HG02943 (cell line): Measurements from ENCODE around the gene SHB.
"Not testable (repeated sequence)": the region's sequence is repeated elsewhere in the genome, so short reads cannot be mapped to it uniquely, and the experiment has no call there.

ENCODE experiments used
- ATAC-seq: cut with Tn5 transposase; IDR thresholded peaks from one replicate; pipeline ENCODE4 v1.9.1; 2021; ENCODE audit warnings: mild to moderate bottlenecking, low read depth, moderate library complexity; ENCODE audit not compliant: unreplicated experiment

The SHB gene

DNA sequence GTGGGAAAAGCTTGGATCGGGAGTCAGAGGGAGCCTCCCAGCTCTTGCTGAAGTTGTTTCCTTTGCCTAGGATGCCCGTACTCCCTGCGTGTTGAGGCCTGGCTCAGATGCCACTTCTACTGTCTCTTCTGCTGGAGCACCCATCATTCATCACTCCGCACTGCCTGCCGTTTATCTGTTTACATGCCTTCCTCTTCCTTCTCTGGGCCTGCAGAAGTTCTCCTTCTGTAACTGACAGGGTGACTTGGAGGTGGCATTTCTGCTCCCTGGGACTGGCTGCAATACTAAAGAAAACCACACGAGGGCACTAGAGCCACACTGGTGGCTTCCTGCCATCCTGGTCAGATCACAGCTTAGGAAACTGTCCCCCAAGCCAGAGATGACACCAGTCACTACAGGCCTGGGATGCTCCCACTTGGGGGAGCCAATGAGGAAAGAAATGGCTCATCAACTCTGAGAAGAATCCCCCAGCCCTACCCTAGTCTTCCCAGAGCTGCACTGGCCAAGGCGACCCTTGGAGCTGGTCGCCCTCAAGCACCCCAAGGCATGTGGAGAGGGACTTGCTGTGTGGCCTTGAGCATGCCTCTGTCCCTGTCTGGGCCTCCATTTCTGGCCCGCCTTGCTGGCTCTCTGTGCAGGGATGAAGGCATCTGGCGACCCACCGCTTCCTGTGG, 155.4 kb downstream of the SHB start:
- ATAC-seq = peak; percentile 61

DNA sequence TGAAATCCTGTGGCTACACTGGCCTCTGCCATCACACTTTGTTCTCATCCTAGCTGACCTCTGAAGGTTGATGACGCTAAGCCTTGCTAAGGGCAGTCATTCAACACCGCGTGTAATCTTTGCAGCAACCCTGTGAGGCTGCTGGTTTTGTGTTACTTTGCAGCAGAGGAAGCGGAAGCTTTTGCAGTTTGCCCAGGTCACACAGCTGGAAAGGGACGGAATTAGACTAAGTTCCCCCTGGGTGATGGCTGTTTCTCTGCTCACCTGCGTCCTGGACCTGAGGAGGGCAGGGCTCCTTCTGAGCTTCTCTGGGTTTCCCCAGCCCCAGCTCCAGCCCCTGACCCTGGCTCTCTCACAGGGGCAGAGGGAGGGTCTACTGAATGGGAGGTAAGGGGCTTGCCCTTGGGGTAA, 157.8 kb downstream of the SHB start:
- ATAC-seq = no peak

DNA sequence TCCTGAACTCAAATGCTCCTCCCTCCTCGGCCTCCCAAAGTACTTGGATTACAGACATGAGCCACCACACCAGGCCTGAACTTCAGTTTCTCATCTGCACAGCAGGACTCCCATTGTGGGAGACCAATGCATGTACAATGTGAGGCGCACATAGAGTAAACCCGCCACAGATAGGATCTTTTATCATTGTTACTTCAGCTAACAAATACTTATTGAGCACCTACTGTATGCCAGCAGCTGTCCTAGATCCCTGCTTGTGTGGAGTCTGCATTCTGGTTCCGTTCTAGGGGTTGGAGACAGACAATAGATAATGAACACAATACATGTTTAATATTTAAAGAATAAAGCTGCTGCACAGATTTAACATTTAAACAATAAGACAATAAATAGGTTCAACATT, 158.8 kb downstream of the SHB start:
- ATAC-seq = no peak

DNA sequence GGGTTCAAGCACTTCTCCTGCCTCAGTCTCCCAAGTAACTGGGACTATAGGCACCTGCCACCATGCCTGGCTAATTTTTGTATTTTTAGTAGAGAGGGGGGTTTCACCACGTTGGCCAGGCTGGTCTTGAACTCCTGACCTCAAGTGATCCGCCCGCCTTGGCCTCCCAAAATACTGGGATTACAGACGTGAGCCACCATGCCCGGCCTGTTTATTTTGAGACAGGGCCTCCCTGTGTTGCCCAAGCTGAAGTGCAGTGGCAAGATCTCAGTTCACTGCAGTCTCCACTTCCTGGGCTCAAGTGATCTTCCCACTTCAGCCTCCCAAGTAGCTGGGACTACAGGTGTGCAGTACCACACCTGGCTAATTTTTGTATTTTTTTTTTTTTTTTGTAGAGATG, 159.2 kb downstream of the SHB start:
- not testable (repeated sequence) for ATAC-seq

DNA sequence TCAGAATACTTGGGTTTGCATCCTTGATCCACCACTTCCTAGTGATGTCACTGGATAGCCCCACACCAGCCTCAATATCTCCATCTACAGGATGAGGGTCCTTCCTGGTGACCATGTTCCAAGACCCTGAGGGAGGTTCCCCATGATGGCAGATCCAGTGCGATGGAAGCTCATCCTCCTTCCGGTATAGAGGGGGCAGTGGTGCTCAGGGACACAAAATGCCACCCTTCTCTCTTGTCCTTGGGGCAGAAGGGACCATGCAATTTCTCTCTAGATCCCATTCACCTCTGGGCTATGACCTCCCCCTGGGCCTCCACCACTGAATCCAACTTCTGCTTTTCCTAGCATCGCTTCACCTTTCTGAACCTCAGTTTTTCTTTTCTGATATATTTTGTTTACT, 159.7 kb downstream of the SHB start:
- no peak for ATAC-seq

DNA sequence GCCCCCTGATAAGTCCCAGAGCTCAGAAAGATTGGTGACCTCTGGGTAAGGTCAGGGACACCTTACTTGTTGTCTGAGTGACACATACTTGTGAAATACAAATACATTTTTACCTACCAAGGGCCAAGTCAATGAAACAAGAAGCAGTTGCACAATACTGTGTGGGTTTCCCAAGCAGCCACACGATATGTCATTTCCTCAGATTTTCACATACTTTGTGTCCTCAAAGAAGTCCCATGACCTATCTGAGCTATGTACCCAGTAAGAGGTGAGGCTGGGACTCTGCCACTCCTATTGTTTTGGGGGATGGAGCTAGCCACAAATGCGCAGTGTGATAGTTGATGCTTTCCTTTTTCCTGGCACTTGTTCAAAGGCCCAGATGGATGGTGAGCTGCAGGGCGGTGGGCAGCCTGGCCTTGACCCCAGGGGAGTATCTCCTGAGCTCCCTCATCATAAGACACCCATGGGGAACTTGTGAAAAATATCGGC, 160.3 kb downstream of the SHB start:
- ATAC-seq = no peak

DNA sequence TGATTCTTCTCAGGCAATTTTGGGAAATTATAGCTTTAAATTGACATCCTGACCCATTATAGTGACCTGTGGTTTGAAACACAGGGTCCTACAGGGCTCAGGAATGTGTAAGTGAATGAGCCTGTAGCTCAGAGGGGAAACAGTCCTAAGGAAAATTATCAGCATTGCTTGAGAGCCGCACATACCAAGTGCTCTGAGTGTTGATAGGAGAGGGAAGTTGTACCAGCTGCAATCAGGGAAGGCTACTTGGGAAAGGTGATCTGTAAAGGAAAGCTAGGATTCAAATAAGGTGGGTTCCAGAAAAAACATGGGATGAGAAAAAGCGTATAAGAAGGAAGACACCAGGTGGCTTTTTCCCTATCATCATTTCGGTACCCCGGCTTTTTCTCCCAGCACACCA, 160.7 kb downstream of the SHB start:
- no peak for ATAC-seq

DNA sequence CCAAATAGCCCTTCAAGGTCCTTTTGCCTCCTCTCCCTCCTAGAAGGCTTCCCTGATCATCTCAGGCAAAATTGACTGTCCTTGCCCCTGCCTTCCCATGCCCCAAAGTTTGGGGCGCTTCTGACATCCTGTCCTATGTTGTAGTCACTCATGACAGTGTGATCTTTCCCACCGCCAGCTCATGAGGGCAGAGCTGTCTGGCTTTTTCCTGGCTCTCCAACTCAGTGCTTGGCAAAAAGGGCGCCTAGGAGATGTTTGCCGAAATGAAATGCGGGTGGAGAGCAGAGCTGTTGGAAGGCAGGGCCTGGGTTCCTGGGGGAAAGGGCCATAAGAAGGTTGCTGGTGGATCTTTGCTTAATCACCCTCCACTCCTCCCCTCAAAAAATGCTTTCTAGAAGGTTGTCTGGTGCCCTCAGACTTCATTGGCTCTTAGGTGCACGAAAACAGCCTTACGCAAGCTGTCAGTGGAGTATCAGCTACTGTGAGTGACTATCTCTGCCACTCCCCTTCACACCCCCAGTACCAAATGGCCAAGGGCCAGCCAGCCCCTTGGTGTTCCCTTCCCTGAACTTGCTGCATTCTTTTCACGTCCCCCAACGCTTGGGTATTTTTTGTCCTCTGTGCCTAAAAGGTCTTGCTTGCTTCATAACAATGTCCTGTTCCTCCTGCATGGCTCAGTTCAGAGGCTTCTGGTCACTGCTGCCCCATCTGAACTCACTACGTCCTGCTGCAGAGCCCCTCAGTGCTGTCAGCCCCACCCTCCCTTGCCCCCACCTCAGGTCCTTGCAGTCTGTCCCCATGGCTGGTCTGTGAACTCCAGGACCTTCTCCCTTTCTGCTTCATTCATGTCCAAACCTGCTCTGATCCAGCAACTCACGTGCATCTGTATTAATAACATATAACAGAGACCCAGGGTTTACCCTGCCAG, 162.5 kb downstream of the SHB start:
- no peak for ATAC-seq

DNA sequence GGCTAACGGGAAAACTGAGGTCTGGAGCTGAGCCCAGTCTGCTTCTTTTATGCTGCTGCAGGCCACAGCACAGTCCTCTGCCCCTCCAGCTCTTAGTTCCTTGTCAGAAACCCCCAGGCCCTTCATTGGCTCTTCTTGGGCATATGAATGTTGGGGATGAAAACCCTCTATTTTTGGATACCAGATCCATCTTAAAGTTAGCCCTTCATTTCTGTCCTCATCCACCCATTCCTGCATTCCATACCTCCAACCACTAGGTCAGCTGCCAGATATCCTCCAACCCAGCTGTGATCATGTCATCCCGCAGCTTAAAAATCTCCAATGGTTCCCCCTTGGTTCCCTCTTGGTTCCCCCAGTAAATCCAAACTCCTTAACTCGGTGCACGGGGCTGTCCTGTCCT, 163.3 kb downstream of the SHB start:
- no peak for ATAC-seq

DNA sequence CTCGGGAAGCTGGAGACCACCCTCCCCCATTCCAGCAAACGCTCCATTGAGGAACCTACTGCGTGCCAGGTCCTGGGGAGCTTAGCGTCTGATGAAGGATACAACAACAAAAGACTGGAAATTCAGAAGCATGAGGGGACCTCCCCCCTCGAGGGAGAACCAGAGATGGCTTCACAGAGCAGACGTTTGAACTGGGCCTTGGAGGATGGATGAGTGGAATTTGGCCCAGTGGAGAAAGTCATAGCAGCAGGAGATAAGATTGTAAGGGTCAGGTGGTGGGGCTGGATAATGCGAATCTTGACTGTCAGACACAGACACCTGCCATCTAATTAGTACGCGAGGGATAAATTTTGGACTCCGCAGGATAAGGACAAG, 163.9 kb downstream of the SHB start:
- ATAC-seq = no peak

DNA sequence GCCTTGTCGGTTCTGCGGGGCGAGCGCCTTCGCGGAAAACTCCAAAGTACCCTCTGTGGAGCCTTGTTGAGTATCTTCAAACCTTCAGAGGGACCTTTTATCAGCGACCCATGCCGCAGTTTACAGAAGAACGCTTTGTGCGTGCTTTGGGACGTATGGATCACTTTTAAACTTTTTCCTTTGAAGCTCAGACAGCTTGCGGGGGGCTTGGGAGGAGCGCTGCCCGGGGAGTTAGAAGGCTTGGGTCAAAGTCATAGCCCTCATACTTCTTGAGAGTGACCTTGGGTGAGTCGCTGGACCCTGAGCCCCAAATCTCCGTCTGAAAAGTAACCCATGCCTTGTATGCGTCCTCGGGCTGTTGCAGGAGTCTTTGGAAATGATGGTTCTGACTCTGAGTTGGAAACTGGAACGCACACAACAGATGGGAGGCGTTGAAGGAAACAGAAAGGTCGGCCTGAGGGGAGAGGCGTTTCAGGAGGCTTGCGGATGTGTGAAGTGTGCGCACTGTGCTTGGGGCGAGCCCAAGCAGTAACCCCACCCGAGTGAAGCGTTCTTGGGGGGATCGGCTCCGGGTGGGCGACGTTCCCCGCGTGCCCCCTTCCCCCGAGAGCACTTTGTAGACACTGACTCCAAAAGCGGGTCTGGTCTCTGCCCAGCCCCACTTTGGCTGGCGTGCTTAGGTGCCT, 164.4 kb downstream of the SHB start:
- no peak for ATAC-seq

DNA sequence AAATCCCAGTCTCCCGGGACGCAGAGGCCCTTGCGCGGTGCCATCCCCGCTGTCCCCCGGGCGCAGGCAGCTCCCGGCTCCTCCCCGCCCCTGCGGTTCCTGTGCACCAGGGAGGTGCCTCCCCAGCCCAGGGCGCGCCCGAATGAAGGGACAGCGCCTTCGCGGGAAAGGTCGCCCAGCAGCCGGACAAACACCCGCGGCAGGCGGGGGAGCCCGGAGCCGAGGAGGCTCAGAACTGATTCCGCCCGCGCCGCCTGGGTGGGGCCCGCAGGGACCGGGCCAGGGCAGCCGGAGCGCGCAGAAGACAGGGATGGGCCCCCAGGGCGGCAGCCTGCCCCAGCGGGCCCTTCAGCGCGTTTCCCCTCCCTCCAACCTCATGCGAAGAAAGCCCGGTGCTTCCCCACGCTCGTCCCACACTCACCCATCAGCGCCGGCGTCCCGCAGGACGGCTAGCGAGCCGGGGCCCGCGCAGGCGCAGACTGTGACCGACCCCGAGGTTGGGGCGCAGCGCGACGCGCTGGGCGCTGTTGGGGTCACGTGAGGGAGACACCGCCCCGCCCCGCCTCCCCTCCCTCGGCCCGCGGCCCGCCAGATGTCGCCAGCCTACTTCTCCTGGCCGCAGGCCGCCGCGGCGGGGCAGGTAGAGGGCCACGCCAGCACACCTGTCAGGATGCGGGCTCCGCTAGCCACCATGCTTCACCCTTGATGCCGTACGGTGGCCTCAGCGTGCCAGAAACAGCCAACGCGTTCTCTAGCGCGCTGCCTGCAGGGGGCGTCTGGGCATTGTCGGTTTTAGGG, 165.2 kb downstream of the SHB start, which contains the start of gene SLC25A51:
TSS of gene SLC25A51 (minus strand) at position 481 of the 798 bp plus-strand sequence. CDS start 15,577 bp downstream, outside the sequence.
- ATAC-seq = peak; percentile 86

DNA sequence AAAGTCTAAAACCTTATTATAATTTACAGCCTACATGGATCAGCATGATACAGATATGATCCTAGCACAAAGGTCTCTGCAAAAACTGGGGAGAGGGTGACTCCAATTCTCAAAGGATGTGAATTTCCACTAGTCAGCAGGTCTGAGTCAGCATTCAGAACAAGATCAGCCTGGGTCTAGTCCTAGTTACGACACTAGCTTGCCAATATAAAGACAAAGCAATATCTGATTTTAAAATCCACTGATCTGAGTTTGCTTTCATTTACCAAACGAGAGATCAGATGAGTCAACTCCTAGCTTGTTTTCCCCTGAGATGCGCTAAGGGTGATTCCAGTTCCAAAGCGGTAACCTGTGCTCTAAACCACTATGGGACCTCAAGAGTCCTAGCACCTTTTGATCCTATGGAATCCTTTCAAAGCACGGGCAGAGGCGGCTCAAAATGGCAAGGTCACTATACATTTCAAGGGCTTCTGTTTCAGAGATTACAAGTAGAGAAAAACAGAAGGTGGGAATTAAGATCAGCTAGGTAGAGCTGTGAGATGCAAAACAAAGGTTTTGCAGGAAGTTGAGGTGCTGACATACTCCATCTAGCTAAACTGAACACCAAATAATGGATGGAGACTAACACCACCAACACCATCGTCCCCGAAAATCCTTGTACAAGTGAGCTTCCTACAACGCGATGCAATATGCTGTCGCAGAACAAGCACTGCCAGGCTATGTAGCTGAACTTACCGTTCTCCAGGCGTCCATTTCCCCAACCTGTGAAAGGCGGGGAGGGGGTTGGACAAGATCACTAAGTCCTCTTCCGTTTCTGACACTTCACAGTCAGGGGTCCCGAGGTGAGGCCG, 166.0 kb downstream of the SHB start:
- ATAC-seq = peak; percentile 13

DNA sequence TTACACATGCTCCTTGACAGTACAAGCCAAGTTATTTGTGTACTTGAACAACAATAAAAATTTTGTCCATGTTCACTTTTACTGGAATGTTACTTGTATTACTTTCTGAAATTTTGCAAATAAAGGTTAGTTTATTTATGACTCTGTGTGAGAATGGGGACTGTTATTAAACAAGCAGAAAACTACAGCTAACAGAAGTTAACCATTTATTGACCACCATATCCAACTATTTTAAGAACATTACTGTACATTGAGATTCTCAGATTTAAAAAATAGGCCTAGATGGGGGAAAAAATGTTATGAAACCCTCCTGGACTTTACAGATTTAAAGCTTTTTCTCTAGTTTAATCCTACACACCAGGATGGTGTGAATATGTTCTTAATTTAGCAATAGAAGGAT, 166.9 kb downstream of the SHB start:
- ATAC-seq = no peak

DNA sequence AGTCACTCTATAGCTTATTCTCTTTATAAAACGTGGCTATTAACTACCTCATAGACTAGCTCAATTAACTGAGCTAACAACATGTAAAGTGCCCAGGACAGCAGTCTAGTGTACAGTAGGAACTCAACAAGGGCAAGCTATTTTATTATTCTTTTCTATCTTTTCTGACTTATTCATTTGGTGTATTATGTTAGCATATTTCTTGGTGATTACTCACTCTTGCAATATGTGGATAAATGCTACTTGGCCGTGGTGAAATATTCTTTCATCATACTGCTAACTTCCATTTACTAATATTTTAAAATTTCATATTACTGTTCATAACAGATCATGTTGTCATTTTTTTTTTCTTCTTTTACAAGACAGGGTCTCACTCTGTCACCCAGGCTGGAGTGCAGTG, 170.0 kb downstream of the SHB start:
- ATAC-seq = no peak

DNA sequence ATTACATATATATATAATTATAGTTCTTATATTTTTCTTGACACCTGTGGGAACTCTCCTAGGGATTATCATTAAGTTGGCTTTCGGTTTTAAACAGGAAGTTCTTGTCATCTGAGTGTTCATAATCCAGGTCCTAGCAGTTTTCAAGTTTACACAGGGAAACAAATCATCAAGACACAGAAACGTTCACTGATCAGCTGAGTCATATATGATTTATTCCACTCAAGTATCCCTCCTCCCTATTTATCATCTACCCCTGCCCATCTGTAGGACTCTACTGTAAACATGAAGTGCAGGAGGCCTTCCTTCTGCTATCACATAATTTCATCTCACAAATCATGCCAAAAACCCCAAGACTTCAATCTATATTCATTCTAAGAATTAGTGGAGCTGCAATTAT, 171.4 kb downstream of the SHB start:
- no peak for ATAC-seq

DNA sequence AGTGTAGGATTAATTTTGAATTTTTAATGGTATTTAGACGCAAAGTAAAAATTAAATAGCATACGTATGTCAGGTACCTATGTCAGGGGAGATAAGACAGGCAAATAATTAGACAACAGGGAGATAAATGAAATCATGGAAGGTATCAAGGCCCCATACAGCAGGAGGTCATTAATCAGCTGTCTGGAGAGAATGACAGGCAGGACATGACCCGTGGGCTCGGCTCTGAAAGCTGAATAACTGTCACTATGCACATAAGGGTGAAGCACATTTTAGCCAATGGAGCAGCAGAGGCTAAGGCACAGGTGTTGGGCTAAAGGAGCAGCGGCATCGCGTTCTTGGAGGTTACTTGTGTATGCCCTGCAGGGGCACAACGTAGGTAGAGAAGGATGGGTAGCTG, 177.0 kb downstream of the SHB start:
- no peak for ATAC-seq

DNA sequence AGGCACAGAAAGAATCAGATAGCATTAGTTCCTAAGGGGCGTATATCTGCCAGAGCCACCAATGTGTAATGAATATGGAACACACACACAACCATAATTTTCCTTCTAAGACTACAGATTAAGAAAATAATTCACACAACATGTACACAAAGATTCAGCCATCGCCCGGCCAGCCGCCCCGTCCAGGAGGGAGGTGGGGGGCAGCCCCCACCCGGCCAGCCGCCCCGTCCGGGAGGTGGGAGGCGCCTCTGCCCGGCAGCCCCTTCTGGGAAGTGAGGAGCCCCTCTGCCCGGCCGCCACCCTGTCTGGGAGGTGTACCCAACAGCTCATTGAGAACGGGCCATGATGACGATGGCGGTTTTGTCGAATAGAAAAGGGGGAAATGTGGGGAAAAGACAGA, 178.0 kb downstream of the SHB start:
- not testable (repeated sequence) for ATAC-seq

DNA sequence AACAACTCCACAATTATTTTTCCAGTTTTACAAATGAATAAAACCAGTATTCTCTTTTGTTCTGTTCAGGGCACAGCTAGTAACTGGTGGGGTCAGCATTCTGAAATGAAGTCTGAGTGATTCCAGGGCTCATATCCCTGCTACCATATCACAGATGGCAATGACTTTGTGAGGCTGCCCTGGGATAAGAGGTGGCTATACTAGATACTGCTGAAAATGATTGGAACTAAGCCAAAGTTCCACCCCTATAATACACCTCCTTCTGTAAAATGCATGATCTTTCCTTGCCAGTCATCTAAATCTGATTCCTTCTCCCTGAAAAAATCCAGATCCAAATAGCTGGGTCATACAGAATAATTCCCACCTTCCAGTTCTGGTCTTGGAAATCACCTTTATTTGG, 179.5 kb downstream of the SHB start:
- no peak for ATAC-seq
